Anterior cingulate cortex (tissue), 58 donors: ENCODE measurements around the gene FAM120A.
A peak's percentile ranks its signal among the peaks of the same experiment; 100 is the strongest.

Source experiments
- DNase-seq, 58 donors: peaks; one replicate each; lab custom pipeline; 2025; lab: John Stamatoyannopoulos, UW

The FAM120A gene

DNA sequence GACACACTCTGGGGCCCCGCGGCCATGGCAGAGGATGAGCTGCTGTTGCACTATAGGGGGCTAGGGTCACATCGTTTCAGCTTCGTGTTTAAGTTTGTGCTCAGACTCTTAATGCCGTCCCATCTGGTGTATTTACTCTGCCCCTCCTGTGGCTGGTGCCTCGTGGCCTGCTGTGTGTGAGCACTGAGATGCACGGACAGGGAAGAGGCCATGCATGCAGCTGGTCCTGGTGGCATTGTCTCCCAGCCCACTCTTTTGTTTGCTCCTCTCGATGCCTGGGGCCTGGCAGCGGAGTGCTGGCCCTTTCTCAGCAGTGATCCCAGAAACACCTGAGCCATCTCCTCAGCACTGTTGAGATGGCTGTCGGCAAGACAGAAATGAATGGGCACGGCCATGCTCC is 94.9 kb downstream of the FAM120A start:
- DNase-seq, result no peak

GRCh38 chr9:93549611-93550010 is 98.1 kb downstream of the FAM120A start:
- DNase-seq, result no peak

- DNase-seq, result no peak
These were observed 101.4 kb downstream of the FAM120A start for GRCh38 chr9:93552923-93553322.

DNA sequence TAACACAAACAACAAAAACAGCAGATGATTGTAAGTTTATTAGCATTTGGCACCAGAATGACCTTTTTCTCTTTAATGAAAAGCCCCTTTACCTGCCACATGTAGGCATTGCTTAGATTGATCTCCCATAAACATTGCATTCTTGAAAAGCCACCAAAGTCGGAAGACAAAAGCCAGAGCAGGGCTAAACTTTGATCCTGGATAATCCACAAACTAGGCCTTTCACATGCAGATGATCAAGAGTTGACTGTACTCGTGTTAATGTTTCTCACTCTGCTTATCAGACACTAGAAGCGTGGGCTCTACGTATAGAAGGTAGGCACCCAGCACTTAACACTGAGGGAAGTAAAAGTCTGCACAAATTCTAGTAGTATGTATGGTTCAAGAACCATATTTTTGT is 103.9 kb downstream of the FAM120A start:
- DNase-seq, result no peak

DNA sequence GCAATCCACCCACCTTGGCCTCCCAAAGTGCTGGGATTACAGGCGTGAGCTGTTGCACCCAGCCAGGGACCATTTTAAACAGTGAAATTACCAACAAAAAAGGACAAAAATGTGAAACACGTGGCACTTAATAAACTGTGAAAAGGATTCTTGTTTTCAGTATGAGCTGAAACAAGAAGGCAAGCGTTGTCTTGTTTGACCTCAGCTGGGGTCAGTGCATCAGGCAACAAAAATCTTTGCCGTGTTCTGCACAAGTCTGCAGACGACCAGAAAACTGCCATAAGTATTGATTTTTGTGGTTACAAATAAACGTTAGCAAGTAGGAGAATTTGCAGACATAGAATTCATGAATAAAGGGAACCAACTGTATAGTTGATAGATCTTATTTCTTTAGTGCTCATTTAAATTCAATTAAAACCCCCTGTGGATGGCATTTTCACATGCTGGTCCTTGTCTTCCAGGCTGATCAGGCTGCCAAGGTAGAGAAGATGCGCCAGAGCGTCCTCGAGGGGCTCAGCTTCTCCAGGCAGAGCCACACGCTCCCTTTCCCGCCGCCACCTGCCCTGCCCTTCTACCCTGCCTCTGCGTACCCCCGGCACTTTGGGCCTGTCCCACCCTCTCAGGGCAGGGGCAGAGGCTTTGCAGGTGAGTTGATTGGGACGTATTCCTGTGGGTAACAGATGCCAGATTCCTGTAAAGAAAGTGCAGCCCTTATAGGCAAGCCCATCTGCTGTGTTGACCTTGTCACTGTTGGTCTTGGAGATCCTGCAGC is 106.1 kb downstream of the FAM120A start:
- no peak for DNase-seq

- no peak for DNase-seq
These were observed 107.0 kb downstream of the FAM120A start for GRCh38 chr9:93558503-93558902.

- DNase-seq, result no peak
These were observed 109.5 kb downstream of the FAM120A start for GRCh38 chr9:93560991-93561390.

DNA sequence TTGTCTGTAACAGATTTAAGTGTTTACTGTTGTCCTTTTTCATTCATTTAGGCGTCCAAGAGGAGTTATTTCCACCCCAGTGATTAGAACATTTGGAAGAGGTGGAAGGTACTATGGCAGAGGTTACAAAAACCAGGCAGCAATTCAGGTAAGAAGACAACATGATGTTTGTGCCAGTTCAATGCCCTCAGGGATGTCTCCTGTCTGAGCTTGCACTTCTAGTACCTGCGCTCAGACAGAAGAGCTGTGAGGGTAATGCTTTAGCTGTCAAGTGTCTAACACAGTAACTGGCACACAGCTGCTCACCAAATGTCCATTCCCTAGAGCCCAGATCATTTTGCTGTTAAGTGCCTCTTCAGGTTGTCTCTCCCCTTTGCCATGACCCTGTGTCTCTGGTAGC is 110.7 kb downstream of the FAM120A start:
- no peak for DNase-seq

DNA sequence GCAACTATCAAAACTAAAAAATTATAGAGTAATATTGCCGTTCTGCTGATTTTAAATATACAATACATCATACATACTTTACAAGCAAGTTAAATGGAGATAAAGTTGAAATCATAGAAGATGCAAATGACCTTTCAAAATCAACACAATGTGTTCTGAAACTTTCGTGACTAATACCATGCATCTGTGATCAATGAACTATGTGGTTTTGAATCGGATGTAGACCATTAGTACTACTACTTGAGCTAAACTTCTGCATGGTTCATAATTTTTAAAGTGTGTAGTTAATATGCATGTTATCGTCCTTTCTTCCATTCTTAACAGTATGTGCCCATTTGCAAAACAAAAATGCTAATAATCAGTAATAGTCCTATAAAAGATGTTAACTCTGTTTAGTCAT is 113.6 kb downstream of the FAM120A start:
- no peak for DNase-seq

DNA sequence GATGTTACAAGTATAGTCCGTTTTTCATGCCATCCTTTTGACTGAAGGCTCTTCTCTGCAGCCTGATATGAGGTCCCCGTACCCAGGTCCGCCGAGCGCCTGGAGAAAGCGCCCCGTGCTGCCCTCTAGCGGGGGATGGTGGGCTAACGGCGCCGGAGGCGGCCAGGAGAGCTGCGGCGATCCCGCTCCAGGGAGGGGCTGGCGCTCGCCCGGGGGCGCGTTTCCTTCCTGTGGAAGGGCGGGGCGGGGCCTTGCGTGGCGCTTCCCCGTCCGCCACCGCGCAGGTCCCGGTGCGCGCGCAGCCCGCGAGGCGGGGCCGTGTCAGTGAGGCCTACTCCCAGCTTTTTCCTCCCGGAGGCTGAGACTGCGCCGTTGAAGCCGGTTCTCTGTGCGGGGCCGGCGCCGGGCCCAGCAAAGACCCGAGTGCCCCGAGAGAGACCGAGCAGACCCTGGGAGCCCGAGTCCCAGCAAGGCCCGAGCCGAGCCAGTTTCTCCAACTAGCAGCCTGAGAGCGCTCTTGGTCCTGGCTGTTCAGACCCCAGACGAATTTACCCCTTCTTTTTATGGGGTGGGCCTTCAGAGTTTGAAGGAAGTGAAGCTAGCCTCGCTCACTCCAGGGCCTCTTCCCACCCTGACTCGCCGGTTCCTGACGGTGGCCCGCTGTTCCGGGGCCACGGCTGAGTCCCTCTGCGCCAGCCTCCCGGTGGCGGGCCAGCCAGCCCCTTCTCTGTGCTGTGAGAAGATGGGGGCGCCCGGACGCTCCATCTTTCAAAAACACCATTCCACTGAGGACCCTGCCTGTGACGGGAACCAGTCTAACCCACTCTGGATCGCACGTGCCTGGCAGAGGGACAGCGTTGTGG is 115.2 kb downstream of the FAM120A start:
- peak; percentile 83 to 99 (median 97) for DNase-seq

- peak in 3 of 58 donors; percentile 29 to 57 (median 44) for DNase-seq
These were observed 115.9 kb downstream of the FAM120A start for GRCh38 chr9:93567271-93567959.

- no peak for DNase-seq
These were observed 116.7 kb downstream of the FAM120A start for GRCh38 chr9:93568169-93568568.

GRCh38 chr9:93569621-93570174 is 118.2 kb downstream of the FAM120A start:
- no peak for DNase-seq

DNA sequence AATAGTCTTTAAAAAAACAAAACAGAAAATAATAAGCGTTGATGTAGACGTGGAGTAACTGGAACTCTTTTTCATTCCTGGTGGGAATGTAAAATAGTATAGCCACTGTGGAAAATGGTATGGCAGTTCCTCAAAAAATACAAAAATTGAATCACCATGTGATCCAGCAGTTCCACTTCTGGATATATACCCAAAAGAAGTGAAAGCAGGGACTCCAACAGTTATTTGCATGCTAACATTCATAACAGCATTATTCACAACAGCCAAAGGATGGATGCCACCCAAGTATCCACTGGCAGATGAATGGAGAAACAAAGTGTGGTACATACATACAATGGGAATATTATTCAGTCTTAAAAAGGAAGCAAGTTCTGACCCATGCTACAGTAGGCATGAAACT is 120.7 kb downstream of the FAM120A start:
- no peak for DNase-seq

DNA sequence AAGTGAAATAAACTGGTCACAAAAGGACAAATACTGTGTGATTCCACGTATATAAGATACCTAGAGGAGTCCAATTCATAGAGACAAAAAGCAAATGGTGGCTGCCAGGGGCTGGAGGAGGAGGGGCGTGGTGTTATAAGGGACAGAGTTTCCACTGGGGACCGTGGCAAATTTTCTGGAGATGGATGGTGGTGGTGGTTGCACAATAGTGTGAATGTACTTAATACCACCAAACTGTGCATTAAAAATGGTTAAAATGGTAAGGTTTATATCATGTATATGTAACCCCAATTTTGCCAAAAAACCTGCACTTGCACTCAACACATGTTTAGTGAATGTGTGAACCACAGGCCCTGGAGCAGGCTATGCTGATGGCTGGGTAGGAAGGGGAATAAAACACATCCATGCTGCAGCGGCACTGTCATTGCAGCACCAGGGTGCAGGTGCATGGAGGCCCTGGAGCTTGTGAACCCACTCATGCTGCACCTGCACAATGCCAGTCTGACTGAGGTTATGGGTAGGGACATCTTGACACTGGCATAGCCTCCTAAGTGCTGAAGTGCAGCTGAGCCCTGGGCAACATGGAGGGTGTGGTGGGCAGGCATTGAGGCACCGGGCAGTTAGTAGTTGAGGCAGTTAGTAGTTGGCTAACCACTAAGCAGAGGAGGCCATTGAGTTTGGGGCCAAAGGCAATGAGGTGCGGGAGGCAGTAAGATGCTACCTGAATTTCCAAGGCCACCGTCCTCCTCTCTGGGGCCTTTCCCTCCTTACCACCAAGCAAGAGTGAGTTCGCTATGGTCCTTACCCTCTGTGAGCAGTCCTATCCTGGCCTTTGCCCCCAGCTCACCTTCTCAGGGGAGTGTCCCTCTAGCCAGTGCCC is 121.4 kb downstream of the FAM120A start:
- DNase-seq, result no peak

DNA sequence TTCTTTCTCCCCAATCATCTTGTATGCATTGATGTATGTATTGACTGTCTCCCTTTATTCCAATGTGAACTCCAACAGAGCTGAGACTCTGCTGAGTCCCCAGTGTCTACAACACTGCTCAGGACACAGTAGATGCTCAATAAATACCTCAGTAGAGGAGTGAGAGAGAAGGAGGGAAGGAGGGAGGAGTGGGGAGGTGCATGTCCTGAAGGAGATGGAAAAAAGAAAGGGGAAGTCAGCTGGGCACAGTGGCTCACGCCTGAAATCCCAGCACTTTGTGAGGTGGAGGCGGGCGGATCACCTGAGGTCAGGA is 122.0 kb downstream of the FAM120A start:
- no peak for DNase-seq

GRCh38 chr9:93574091-93574899 is 122.8 kb downstream of the FAM120A start:
- no peak for DNase-seq

DNA sequence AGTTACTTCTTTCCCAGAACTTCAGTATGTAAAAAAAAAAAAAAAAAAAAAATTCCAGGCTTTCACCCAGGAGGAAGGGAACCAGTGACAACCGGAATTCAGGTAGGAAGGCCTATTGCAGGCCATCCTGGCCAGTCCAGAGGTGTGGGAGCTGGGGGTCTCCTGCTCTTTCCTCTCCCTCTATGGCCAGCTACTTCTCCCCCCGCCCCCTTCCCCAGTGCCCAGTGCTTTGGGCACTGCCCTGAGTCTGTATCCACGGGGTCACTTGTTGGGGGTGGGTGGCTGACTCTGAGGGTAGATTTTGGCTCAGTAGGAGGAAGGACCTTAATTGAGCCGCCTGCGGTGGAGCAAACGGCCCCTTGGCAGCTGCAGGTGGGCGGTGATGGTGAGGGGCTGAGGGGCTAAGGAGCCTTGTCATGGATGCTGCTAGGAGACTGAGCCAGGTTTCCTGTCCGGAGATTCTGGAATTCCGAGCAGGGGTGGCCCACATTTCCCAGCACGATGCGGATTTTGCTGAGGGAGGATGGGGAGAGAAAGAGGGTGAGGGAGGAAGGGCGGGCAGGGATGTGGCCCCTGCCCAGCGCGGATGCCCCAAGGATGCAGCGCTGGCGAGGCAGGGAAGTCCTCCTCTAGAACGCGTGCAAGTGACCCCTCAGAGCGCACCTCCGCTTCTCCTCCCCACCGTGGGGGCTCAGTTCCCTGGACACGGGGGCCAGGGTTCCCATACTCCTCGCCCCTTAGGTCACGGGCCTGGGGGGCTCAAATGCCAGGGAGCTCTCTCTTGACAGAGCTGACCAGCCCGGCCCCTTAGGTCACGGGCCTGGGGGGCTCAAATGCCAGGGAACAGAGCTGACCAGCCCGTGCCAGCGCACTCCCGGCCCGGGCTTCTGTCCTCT is 123.7 kb downstream of the FAM120A start:
- DNase-seq, result no peak
